ENCODE measurements around the gene MX2.

MX2 gene

DNA sequence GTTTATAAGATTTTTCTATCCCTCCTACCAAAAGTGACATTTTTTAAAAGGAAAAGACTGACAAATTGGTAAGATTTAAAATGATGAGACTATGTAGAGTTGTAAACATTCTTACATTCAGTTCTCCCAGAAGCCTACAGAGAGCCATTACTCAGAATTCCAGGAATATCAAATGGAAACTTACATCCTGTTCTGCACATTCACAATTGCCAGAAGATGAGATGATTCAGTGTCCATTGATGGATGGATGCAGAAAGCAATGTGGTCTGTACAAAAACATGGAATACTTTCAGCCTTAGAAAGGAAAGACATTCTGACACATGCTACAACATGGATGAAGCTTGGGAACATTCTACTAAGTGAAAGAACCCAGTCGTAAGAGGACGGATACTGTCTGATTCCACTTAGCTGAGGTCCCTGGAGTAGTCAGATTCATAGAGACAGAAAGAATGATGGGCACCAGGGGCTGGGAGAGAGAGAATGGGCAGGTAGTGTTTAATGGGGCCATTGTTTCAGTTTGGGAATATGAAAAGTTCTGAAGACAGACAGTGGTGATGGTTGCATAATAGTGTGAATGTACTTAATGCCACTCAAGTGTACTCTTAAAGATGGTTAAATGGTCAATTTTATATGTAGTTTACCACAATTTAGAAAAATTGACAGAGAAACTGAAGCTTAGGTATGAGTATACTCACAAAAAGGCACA, 80.8 kb downstream of the MX2 start:
- DNase-seq, result no peak

DNA sequence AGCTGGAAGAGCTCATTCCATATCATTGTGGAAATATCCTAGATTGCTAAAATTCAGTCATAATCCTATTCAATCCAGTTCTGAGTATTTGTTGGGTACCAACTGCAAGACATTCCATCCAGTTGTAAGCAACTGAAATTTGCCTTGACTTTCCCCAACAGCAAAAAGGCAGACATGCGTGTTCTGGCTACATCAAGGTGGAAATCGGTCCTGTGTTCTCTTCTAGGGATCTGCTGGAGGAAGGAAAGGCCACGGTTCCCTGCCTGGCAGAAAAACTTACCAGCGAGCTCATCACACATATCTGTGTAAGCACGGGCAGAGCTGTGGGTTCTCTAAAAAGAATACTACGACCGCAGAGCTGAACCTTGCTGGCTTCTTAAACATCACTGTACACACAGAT, 81.7 kb downstream of the MX2 start:
- no peak for DNase-seq

DNA sequence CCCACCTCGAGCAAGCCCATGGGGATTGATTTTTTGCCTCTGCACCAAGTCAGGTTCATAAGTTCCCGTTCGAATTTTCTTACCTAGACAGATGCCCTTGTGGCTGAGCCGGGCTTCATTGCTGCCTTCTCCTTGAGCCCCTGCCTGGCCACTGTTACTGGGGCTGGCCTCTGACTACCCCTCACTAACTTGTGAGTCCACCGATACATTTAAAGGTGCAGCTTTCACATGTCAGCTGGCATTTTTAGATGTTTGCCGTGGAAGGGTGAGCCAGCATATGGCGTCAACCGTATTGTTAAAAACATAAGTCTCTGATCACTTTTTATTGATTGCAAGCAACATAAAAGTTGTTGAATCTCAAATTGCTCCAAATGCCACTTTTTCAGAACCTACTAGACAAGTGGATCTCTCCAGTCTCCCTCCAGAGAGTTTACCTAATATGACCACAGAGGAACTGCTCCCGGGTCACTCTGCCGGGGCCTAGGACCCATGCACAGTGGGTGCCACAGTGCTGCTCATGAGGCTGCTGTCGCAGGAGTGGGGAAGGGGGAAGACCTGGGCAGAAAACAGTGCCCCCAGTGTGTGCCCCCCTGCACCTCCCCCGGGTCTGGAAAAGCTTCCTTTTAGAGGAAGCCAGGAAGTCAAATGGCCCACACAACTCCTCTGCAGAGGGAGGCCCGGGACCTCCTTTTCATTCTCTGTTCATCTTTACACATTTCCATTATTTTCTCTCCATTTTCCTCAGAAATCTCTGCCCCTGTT, 83.1 kb downstream of the MX2 start:
- DNase-seq, result no peak

DNA sequence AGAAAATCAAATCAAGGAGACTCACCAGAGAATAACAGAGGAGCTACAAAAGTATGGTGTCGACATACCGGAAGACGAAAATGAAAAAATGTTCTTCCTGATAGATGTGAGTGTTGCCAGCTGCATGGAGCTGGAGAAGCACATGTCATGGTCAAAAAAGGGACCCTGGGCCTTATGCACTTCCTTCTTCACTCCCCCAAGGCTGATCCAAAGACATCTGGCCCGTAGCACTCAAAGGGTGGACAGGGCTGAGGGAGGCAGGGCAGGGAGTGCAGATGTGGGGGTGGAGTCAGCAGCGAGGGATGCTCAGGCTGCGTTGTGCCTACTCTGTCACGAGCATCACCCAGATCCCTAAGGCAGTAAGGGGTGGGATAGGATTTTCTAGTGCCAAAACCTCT, 83.6 kb downstream of the MX2 start:
- no peak for DNase-seq

DNA sequence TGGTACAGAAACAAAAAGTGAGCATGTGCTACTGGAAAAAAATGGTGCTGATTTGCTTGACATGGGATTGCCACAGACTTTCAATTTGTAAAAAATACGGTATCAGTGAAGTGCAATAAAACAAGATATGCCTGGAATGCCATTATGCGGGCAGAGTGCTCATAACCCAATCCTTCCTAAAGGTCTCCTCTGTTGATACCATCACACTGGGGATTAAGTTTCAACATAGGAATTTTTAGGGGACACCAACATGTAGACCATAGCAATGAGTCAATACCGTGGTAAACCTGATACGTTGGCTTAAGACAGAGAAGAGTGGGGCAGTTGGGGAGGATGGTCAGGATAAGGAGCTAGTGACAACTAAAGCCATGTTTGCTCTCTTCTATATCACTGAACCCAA, 84.8 kb downstream of the MX2 start:
- DNase-seq, result no peak

- DNase-seq, result no peak
Measured at GRCh38 chr21:41447356-41447755, 85.5 kb downstream of the MX2 start.

DNA sequence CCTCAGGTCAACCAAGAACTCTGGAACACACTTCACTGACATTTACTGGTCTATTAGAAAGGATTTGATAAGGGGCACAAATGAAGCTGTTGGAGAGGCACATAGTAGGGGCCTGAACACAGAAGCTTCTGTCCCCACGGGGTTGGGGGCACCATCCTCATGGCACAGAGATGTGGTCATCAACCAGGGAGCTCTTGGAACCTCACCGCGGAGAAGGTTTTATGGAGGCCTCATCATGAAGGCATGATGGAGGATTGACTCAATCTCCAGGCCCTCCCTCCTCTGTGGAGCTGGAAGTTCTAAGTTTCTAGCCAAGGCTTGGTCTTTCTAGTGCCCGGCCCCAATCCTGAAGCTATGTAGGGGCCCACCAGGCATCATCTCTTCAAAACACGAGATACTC, 87.8 kb downstream of the MX2 start:
- DNase-seq, result no peak

DNA sequence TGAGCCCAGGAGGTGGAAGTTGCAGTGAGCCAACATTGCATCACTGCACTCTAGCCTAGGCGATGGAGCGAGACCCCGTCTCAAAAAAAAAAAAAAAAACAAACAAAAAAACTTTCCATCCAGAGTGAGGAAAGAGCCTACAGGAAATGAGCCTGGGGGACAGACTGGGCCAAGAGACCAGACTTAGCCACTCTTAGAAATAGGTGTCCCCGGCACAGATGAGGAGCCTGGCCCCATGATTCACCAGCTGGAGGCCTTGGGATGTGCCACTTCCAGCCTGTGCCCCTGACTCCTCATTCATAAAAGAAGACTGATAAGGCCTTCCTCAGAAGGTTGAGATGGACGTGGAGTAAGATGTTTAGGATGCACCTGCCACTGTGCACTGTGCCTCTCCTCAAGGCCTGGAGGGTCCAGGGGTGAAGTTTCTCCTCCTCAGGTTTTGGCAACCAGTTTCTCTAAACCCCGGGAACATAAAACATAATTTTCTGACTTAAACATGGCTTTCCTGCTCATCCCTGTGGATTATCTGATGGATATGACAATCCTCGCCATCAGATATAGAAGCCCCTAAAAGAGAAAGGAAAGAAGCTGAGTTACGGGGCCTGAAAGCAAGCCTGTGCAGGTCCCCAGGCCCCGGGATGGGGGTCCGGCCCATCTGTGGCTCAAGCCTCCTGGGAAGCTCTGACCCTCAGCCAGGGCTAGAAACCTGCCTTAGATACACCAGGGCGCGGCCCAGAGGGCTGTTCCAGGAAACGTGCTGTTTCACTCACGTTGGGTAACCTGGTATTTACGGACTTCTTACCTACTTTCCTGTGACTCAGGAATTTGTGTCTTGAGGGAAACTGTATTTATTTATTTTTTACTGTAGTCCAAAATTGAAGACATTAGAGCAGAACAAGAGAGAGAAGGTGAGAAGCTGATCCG, 90.2 kb downstream of the MX2 start:
- DNase-seq, result no peak

DNA sequence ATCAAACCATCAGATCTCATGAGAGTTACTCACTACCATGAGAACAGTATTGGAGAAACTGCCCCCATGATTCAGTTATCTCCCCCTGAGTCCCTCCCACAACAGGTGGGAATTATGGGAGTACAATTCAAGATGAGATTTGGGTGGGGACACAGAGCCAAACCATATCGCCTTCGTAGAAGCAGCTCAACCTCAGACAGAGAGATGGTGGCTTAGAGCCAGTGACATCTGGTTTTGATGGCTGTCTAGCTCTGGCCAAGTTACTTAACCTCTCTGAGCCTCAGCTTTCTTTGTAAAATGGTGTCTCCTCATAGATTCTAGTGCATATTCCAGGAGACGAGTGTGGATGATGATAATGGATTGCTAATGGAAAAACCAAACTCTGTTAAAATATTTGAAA, 91.4 kb downstream of the MX2 start:
- no peak for DNase-seq

GRCh38 chr21:41453761-41454160, 91.9 kb downstream of the MX2 start:
- DNase-seq, result no peak

- no peak for DNase-seq
Measured at GRCh38 chr21:41458121-41458520, 96.3 kb downstream of the MX2 start.

DNA sequence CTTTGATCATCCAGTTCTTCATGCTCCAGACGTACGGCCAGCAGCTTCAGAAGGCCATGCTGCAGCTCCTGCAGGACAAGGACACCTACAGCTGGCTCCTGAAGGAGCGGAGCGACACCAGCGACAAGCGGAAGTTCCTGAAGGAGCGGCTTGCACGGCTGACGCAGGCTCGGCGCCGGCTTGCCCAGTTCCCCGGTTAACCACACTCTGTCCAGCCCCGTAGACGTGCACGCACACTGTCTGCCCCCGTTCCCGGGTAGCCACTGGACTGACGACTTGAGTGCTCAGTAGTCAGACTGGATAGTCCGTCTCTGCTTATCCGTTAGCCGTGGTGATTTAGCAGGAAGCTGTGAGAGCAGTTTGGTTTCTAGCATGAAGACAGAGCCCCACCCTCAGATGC, 96.7 kb downstream of the MX2 start:
- no peak for DNase-seq

Data from effector CD8-positive, alpha-beta T cell (primary cell).